ENCODE results near the gene COL5A3.

Gene COL5A3

DNA sequence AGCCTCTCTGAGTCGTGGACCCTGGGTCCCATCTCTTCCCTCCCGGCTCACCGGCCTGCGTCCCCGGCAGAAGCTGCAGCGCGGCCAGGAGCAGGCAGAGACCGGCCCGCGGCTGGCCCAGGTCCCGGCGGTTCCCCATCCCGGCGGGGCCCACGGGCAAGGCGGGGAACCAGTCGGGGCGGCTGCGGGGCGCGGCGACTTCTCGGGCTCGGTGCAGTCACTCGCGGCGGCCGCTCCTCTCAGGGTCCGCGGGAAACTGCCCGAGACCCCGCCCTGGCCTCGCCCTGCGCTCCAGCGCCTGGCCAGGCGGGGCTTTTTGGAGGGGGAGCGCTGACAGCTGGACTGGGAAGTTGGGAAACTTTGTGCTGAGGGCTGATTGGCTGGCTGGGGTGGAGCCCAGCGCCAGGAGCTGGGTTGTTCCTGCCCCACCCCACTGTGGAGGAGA, at the start of gene COL5A3:
Gene COL5A3 (minus strand): TSS at position 258 of the 445 bp plus-strand sequence. CDS start 119 bp downstream, at position 139.
- POLR2A ChIA-PET, result no interaction called here
- no peak for DNase-seq (ENCODE audit: extremely low spot score)
- TF ChIP-seq, protein P1, sequence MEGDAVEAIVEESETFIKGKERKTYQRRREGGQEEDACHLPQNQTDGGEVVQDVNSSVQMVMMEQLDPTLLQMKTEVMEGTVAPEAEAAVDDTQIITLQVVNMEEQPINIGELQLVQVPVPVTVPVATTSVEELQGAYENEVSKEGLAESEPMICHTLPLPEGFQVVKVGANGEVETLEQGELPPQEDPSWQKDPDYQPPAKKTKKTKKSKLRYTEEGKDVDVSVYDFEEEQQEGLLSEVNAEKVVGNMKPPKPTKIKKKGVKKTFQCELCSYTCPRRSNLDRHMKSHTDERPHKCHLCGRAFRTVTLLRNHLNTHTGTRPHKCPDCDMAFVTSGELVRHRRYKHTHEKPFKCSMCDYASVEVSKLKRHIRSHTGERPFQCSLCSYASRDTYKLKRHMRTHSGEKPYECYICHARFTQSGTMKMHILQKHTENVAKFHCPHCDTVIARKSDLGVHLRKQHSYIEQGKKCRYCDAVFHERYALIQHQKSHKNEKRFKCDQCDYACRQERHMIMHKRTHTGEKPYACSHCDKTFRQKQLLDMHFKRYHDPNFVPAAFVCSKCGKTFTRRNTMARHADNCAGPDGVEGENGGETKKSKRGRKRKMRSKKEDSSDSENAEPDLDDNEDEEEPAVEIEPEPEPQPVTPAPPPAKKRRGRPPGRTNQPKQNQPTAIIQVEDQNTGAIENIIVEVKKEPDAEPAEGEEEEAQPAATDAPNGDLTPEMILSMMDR (IDR thresholded peaks at IDR 0.05; ENCODE audit: control extremely low read depth, extremely low read depth, low read depth, missing control alignments), result no peak
- CTCF ChIA-PET, result interaction anchor here (1.0 to 2.3 kb wide), 3 partner anchors 9 to 17 kb away, joined by 3 to 14 read pairs (median 5); no protein-coding TSS in a partner anchor

DNA sequence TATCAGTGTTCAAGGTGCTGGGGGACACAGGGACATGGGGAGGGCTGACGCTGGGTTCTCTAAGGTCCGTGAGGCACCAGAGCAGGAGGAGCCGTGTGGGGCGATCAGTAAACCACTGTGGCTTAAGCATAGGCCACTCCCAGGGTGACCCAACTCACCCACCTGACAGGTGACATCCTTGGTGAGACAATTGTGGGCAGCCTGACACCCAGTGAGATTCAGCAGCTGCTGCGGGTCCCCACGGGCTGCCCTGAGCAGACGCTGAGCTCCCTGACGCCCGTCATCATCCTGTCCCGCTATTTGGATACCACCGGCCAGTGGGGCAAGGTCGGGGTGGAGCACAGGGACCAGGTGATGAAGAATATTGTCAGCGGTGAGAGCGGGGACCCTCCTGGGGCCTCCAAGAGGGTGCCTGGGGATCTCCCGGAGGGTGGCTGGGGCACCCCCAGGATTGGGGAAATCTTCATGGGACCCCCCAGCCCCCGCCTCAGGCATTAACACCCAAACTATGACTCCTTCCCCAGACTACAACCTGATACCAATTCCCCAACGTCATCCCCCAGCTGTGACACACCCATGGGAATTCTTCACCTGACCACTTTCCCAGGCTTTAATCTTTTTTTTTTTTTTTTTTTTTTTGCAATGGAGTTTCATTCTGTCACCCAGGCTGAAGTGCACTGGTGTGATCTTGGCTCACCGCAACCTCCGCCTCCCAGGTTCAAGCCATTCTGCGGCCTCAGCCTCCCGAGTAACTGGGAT, 42.5 kb upstream of the COL5A3 start:
- ChIA-PET CTCF (interaction anchor here (1.4 kb wide), 1 partner anchor 10 kb away, joined by 3 read pairs; no protein-coding TSS in a partner anchor), POLR2A (no interaction called here)

DNA sequence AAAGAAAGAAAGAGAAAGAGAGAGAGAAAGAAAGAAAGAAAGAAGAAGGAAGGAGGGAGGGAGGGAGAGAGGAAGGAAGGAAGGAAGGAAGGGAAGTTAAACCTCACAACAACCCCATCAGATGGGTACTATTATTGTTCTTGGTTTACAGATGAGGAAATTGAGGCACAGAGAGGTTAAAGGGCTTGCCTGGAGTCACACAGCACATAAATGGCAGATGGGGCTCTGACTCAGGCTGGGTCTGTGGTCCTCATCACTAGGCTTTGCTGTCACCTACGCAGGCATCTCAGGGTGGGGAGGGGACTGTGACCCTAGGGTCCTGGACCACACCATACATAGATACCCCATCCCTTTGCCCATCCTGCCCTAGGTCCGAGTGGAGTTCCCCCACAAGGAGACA, 39.3 kb upstream of the COL5A3 start:
- POLR2A ChIA-PET, result no interaction called here
- TF ChIP-seq, protein P1 (IDR thresholded peaks at IDR 0.05; ENCODE audit: control extremely low read depth, extremely low read depth, low read depth, missing control alignments), result no peak
- DNase-seq (ENCODE audit: extremely low spot score), result no peak
- CTCF ChIA-PET, result no interaction called here

More for the DNA sequence above, 42.5 kb upstream of the COL5A3 start:
- TF ChIP-seq, protein P1 (IDR thresholded peaks at IDR 0.05; ENCODE audit: control extremely low read depth, extremely low read depth, low read depth, missing control alignments), result no peak
- no peak for DNase-seq (ENCODE audit: extremely low spot score)

DNA sequence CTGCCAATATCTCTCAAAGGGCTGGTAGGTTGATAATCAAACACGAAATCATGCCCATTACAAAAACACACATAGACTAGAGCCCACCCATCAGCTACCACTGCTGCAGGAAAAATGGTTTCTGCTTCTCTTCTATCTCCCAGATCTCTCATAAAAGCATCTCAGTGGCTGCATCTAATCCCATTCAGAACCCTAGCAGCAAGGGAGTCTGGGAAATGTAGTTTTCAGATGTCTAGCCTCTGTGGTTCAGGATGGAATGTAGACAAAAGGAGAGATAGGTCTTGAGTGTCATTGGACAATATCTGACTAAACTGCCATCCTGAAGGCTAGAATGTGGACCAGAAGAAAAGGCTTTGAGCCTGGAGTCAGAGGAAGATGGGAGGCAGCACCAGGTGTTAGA, 35.1 kb upstream of the COL5A3 start:
- TF ChIP-seq, protein P1 (IDR thresholded peaks at IDR 0.05; ENCODE audit: control extremely low read depth, extremely low read depth, low read depth, missing control alignments), result no peak

DNA sequence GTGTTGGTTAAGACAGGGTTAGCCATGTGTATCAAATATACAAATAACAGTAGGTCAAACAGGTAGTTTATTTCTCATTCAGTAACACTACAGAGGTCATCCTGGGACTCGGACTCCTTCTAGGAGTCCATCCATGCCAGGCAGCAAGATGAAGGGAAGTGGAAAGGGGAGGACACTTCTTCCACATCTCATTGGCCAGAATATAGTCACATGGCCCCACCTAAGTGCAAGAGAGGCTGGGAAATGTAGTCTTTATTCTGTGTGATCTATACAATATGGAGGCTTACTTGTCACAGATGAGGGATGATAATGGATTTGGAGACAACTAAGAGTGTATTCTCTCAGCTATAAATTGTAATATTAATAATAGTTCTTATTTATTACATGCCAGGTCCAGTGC, 34.1 kb upstream of the COL5A3 start:
- ChIA-PET CTCF (interaction anchor here (1.2 to 1.9 kb wide), 2 partner anchors 15 to 17 kb away, joined by 3 to 5 read pairs; no protein-coding TSS in a partner anchor), POLR2A (no interaction called here)
- TF ChIP-seq, protein P1 (IDR thresholded peaks at IDR 0.05; ENCODE audit: control extremely low read depth, extremely low read depth, low read depth, missing control alignments), result no peak
- no peak for DNase-seq (ENCODE audit: extremely low spot score)

More for the DNA sequence above, 35.1 kb upstream of the COL5A3 start:
- CTCF ChIA-PET, result no interaction called here
- no peak for DNase-seq (ENCODE audit: extremely low spot score)
- POLR2A ChIA-PET, result no interaction called here

DNA sequence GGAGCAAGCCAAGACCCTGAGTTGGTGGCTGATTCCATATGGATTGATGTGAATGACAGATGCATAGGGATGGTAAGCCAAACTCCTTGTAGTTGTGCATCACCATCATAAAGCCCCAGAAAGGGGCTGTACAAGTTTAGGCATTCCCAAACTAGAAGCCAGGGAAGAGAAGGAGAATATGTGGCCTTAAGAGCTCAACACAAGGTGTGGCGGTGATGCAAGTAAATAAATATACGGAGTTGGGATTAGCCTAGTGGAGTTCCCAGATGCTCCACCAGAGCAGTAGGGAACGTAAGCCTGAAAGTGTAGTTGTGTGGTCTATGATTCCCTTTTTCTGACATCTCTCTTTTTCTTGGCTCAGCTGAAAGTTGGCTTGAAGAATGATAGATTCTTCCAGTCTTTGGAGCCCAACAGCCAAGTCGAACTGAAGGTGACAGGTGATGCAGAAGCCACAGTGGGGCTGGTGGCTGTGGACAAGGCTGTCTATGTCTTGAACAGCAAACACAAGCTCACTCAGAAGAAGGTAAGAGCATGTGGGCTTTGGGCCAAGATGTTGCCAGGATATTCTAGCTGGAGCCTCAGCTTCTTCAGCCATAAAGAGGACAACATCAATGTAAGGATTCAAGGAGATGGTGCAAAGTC, 33.1 kb upstream of the COL5A3 start:
- CTCF ChIA-PET, result interaction anchor here (0.8 to 2.2 kb wide), 5 partner anchors 14 to 43 kb away, joined by 3 to 10 read pairs (median 3); no protein-coding TSS in a partner anchor
- TF ChIP-seq, protein P1 (IDR thresholded peaks at IDR 0.05; ENCODE audit: control extremely low read depth, extremely low read depth, low read depth, missing control alignments), result no peak
- DNase-seq (ENCODE audit: extremely low spot score), result no peak
- POLR2A ChIA-PET, result no interaction called here
